ENCODE results near the gene ADIRF.
"Not testable (repeated sequence)": the region's sequence is repeated elsewhere in the genome, so short reads cannot be mapped to it uniquely, and the experiment has no call there.

Gene ADIRF

GRCh38 chr10:86981020-86981419, 12.7 kb downstream of the ADIRF start:
- not testable (repeated sequence) for DNase-seq

GRCh38 chr10:86981716-86982115, 13.4 kb downstream of the ADIRF start:
- no peak for DNase-seq

- not testable (repeated sequence) for DNase-seq
These were observed 16.2 kb downstream of the ADIRF start for GRCh38 chr10:86984498-86984897.

- no peak for DNase-seq
These were observed 20.2 kb downstream of the ADIRF start for GRCh38 chr10:86988520-86988919.

GRCh38 chr10:86991362-86991761, 23.1 kb downstream of the ADIRF start:
- DNase-seq: not testable (repeated sequence)

- no peak for DNase-seq
These were observed 24.2 kb downstream of the ADIRF start for GRCh38 chr10:86992456-86992855.

- no peak for DNase-seq
These were observed 24.6 kb downstream of the ADIRF start for GRCh38 chr10:86992929-86993328.

GRCh38 chr10:86999802-87000403, 31.6 kb downstream of the ADIRF start:
- DNase-seq: not testable (repeated sequence)

- no peak for DNase-seq
These were observed 32.2 kb downstream of the ADIRF start for GRCh38 chr10:87000491-87000890.

GRCh38 chr10:87007124-87007523, 38.8 kb downstream of the ADIRF start:
- not testable (repeated sequence) for DNase-seq

- DNase-seq: not testable (repeated sequence)
These were observed 39.4 kb downstream of the ADIRF start for GRCh38 chr10:87007674-87008073.

GRCh38 chr10:87008303-87008702, 40.0 kb downstream of the ADIRF start:
- DNase-seq: not testable (repeated sequence)

- not testable (repeated sequence) for DNase-seq
These were observed 40.9 kb downstream of the ADIRF start for GRCh38 chr10:87009134-87009696.

GRCh38 chr10:87013528-87013927, 45.2 kb downstream of the ADIRF start:
- DNase-seq: not testable (repeated sequence)

GRCh38 chr10:87014986-87015716, 46.9 kb downstream of the ADIRF start:
- DNase-seq: not testable (repeated sequence)

GRCh38 chr10:87018127-87018526, 49.8 kb downstream of the ADIRF start:
- DNase-seq: not testable (repeated sequence)

- DNase-seq: not testable (repeated sequence)
These were observed 50.8 kb downstream of the ADIRF start for GRCh38 chr10:87019066-87019465.

GRCh38 chr10:87019504-87019903, 51.2 kb downstream of the ADIRF start:
- not testable (repeated sequence) for DNase-seq

GRCh38 chr10:87020056-87020455, 51.8 kb downstream of the ADIRF start, which contains the start of gene FAM25A:
Gene FAM25A (plus strand): TSS chr10:87020294. CDS start chr10:87020325, 31 bp downstream.
- DNase-seq: not testable (repeated sequence)

All from NCI-H2029 treated with DMSO at 0.1 percent for 48 hours (cell line).